Neutrophil (primary cell): Measurements from ENCODE around the gene HOXB5.

ENCODE experiments used
- H3K27ac ChIP-seq: fragments of 200-600 bp; sonication (generic); 2 replicates; pipeline ENCODE4 v1.5.1; 2016; ENCODE audit warnings: mild to moderate bottlenecking, moderate library complexity
- H3K27me3 ChIP-seq: fragments of 200-600 bp; sonication (generic); 2 replicates; pipeline ENCODE4 v1.6.0; 2016; ENCODE audit warnings: mild to moderate bottlenecking
- H3K36me3 ChIP-seq: fragments of 200-600 bp; sonication (generic); 2 replicates; pipeline ENCODE4 v1.5.1; 2017
- H3K4me1 ChIP-seq, 2 experiments: fragments of 200-600 bp in 1 of 2; sonication (generic) in 1 of 2; 1 replicate in 1 of 2; 2 replicates in 1 of 2; pipeline versions ENCODE4 v1.5.1 to v1.6.1; 2013 to 2016; ENCODE audit warnings: low read depth in 1 of 2, low read length in 1 of 2, mild to moderate bottlenecking in 1 of 2, moderate library complexity in 1 of 2; ENCODE audit not compliant: control insufficient read depth in 1 of 2, insufficient read depth in 1 of 2
- H3K4me3 ChIP-seq, 2 experiments: fragments of 200-600 bp in 1 of 2; sonication (generic) in 1 of 2; 1 replicate in 1 of 2; 2 replicates in 1 of 2; pipeline ENCODE4 v1.5.1; 2013 to 2016; ENCODE audit warnings: low read depth in 1 of 2, low read length in 1 of 2, mild to moderate bottlenecking in 1 of 2, moderate library complexity in 1 of 2
- H3K9me3 ChIP-seq: fragments of 200-600 bp; sonication (generic); 2 replicates; pipeline ENCODE4 v1.5.1; 2016
- CTCF ChIP-seq: fragments of 200-600 bp; sonication (generic); IDR thresholded peaks from 2 replicates; pipeline ENCODE4 v1.5.1; 2016; ENCODE audit warnings: antibody characterized with exemption

Gene HOXB5

GRCh38 chr17:48564188-48565021 lies 29.2 kb downstream of the HOXB5 start:
- no peak for TF ChIP-seq CTCF
- Histone ChIP-seq H3K9me3 (no peaks in the 10 kb centered on the region), H3K27ac (no peak overlapping the region), H3K27me3 (peaks cover 100% of the 10 kb centered on the region), H3K4me1 (no peaks in the 10 kb centered on the region), H3K36me3 (no peaks in the 10 kb centered on the region), H3K4me3 (no peak overlapping the region)

DNA sequence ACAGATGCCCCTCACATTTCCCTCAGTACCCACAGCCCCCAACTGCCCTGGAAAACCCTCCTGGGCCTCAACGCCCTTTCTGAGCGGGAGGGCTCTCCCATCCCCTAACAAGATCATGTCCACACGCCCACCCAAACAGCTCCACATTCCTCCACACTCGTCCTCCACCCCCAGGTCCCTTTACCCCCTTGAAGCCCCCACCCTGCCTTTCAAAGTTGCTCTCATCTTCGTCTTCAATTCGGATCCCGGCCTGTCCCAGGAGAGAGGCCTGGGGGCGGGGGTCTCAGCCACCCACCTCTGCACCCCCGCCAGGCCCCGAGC lies 29.8 kb downstream of the HOXB5 start:
- Histone ChIP-seq H3K4me1 (no peaks in the 10 kb centered on the region), H3K27me3 (peaks cover 100% of the 10 kb centered on the region), H3K9me3 (no peaks in the 10 kb centered on the region), H3K36me3 (no peaks in the 10 kb centered on the region), H3K4me3 (no peak overlapping the region), H3K27ac (no peak overlapping the region)
- TF ChIP-seq CTCF = no peak

GRCh38 chr17:48563385-48563838 lies 30.2 kb downstream of the HOXB5 start:
- Histone ChIP-seq H3K4me3 (no peak overlapping the region), H3K36me3 (no peaks in the 10 kb centered on the region), H3K4me1 (no peaks in the 10 kb centered on the region), H3K9me3 (no peaks in the 10 kb centered on the region), H3K27me3 (peaks cover 100% of the 10 kb centered on the region), H3K27ac (no peak overlapping the region)
- TF ChIP-seq CTCF = no peak

GRCh38 chr17:48562934-48563333 lies 30.6 kb downstream of the HOXB5 start:
- Histone ChIP-seq H3K36me3 (no peaks in the 10 kb centered on the region), H3K27ac (no peak overlapping the region), H3K9me3 (no peaks in the 10 kb centered on the region), H3K27me3 (peaks cover 100% of the 10 kb centered on the region), H3K4me1 (no peaks in the 10 kb centered on the region), H3K4me3 (no peak overlapping the region)
- no peak for TF ChIP-seq CTCF

GRCh38 chr17:48561884-48562810 lies 31.4 kb downstream of the HOXB5 start:
- H3K4me1 ChIP-seq = no peaks in the 10 kb centered on the region
- no peak overlapping the region for H3K4me3 ChIP-seq
- H3K27ac ChIP-seq = no peak overlapping the region
- no peaks in the 10 kb centered on the region for H3K36me3 ChIP-seq
- H3K27me3 ChIP-seq = peaks cover 100% of the 10 kb centered on the region
- no peak for TF ChIP-seq CTCF
- H3K9me3 ChIP-seq = no peaks in the 10 kb centered on the region
